ENCODE measurements around the gene FDXACB1.

The FDXACB1 gene

GRCh38 chr11:111851636-111852035, 27.3 kb downstream of the FDXACB1 start:
- no peak for DNase-seq
- intact Hi-C loops (cut with DNase I): no loop called here

GRCh38 chr11:111851067-111851466, 27.9 kb downstream of the FDXACB1 start:
- DNase-seq: no peak
- intact Hi-C loops (cut with DNase I): no loop called here

GRCh38 chr11:111849631-111850030, 29.3 kb downstream of the FDXACB1 start:
- no peak for DNase-seq
- intact Hi-C loops (cut with DNase I): no loop called here

- DNase-seq: no peak
- intact Hi-C loops (cut with DNase I): no loop called here
Measured at GRCh38 chr11:111846636-111847035, 32.3 kb downstream of the FDXACB1 start.

- intact Hi-C loops (cut with DNase I): no loop called here
- DNase-seq: no peak
Measured at GRCh38 chr11:111846063-111846462, 32.9 kb downstream of the FDXACB1 start.

GRCh38 chr11:111845276-111846028, 33.5 kb downstream of the FDXACB1 start:
- intact Hi-C loops (cut with DNase I): no loop called here

GRCh38 chr11:111843661-111844060, 35.3 kb downstream of the FDXACB1 start:
- DNase-seq: no peak
- intact Hi-C loops (cut with DNase I): loop anchor here (5.0 kb wide), 2 partner anchors 66 to 256 kb away; no protein-coding TSS in a partner anchor

More at GRCh38 chr11:111845276-111846028, 33.5 kb downstream of the FDXACB1 start:
- DNase-seq: no peak

- intact Hi-C loops (cut with DNase I): loop anchor here (1.0 to 5.0 kb wide), 4 partner anchors 64 to 277 kb away; partner anchors contain the start of gene SIK2
- peak; percentile 73 to 98 (median 93) for DNase-seq
Measured at GRCh38 chr11:111841370-111842053, 37.5 kb downstream of the FDXACB1 start.

- intact Hi-C loops (cut with DNase I): loop anchor here (2.0 to 5.0 kb wide), 3 partner anchors 63 to 275 kb away; no protein-coding TSS in a partner anchor
- no peak for DNase-seq
Measured at GRCh38 chr11:111840143-111840542, 38.8 kb downstream of the FDXACB1 start.

- DNase-seq: no peak
- intact Hi-C loops (cut with DNase I): no loop called here
Measured at GRCh38 chr11:111838054-111838453, 40.9 kb downstream of the FDXACB1 start.

GRCh38 chr11:111837366-111837891, 41.5 kb downstream of the FDXACB1 start:
- intact Hi-C loops (cut with DNase I): no loop called here

GRCh38 chr11:111836721-111837120, 42.2 kb downstream of the FDXACB1 start:
- intact Hi-C loops (cut with DNase I): no loop called here
- no peak for DNase-seq

More at GRCh38 chr11:111837366-111837891, 41.5 kb downstream of the FDXACB1 start:
- DNase-seq: no peak

GRCh38 chr11:111836162-111836561, 42.8 kb downstream of the FDXACB1 start:
- intact Hi-C loops (cut with DNase I): no loop called here
- no peak for DNase-seq

GRCh38 chr11:111835665-111836064, 43.3 kb downstream of the FDXACB1 start:
- intact Hi-C loops (cut with DNase I): no loop called here
- DNase-seq: no peak

- intact Hi-C loops (cut with DNase I): no loop called here
Measured at GRCh38 chr11:111834432-111835163, 44.4 kb downstream of the FDXACB1 start.

GRCh38 chr11:111833524-111833923, 45.4 kb downstream of the FDXACB1 start:
- DNase-seq: no peak
- intact Hi-C loops (cut with DNase I): no loop called here

More at GRCh38 chr11:111834432-111835163, 44.4 kb downstream of the FDXACB1 start:
- DNase-seq: no peak

GRCh38 chr11:111829185-111829968, 49.6 kb downstream of the FDXACB1 start:
- intact Hi-C loops (cut with DNase I): no loop called here

GRCh38 chr11:111826322-111826950, 52.5 kb downstream of the FDXACB1 start:
- DNase-seq: no peak
- intact Hi-C loops (cut with DNase I): no loop called here

More at GRCh38 chr11:111829185-111829968, 49.6 kb downstream of the FDXACB1 start:
- DNase-seq: no peak

Data from posterior cingulate gyrus (tissue), 11 donors.